Left forelimb (tissue), 1 donor: ENCODE results near the gene CTSZ.
"Not testable (repeated sequence)": the region's sequence is repeated elsewhere in the genome, so short reads cannot be mapped to it uniquely, and the experiment has no call there.

Experiments used
- DNase-seq: peaks from one replicate; pipeline ENCODE4 v3.0.0-alpha.2; 2018; ENCODE audit warnings: low spot score

Gene CTSZ

DNA sequence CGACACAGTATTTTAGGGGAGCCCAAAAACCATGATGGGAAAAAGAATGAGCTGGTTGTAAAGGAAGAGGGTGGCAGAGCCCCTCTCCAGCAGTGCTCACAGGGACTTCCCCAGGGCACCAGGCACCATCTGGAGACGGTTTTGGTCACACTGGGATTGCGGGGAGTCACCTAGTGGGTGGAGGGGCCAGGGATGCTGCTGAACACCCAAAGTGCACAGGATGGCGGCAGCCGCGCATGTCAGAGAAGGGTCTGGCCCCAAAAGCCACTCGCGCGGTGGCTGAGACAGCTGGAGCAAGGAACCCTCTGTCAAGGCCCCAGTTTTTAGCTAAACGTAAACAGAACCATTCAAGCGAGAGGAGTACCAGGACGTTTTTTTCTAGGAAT is 10.8 kb downstream of the CTSZ start:
- DNase-seq, result no peak

DNA sequence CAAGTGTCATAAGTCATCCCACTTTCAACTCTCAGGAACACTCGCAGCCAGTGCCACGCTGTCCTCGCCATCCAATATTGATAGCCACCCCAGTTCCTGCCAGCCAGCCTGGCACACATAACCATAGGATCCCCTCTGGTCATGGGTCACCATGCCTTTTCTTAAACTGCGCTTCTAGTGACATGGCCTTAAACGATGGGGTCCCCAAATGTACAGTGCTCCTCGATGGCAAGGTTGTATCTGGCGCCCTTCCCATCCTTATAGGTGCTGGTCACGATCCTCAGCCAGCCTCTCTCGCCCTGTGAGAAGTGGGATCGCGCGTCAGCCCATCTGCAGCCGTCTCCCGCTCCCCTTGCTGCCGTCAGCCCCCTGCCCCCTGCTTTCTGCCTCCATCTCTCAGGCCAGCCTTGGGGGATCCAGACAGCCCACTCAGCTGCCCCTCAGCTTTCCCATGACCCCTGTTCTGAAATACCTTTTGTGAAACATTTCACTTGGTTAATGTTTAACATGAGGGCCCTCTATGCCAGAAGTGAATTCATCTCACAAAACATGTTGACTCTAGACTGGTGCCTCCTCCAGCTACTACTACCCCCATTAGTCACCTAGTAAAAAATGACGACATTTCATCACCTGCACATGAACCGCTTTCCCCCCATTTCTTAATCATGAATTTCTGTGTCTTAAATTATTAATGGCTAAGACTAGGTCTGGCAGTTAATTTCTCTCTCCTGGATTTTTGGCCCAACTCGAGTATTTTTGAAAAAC is 11.4 kb downstream of the CTSZ start:
- DNase-seq, result no peak

- no peak for DNase-seq
Measured at GRCh38 chr20:58994390-58995159, 12.5 kb downstream of the CTSZ start.

- no peak for DNase-seq
Measured at GRCh38 chr20:58993332-58994248, 13.5 kb downstream of the CTSZ start.

- DNase-seq, result no peak
Measured at GRCh38 chr20:58992911-58993310, 14.1 kb downstream of the CTSZ start.

GRCh38 chr20:58991715-58992114 is 15.3 kb downstream of the CTSZ start:
- DNase-seq, result no peak

- DNase-seq, result no peak
Measured at GRCh38 chr20:58990651-58991445, 16.2 kb downstream of the CTSZ start.

DNA sequence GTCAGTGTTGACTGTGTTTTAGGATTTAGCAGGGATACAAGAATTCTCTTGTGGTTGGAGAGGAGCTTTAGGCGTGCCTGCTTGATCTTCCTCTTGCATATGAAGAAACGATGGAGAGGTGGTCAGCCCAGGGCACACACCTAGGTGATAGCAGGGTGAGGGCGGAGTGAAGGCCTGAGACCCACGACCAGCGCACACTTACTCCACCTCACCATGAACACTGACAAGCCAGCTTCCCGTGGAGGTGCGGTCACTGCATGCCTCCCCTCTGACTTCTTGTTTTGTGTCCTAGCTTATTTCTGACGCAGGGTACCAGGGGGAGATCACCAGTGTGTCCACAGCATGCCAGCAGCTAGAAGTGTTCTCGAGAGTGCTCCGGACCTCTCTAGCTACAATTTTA is 17.9 kb downstream of the CTSZ start:
- DNase-seq, result no peak

DNA sequence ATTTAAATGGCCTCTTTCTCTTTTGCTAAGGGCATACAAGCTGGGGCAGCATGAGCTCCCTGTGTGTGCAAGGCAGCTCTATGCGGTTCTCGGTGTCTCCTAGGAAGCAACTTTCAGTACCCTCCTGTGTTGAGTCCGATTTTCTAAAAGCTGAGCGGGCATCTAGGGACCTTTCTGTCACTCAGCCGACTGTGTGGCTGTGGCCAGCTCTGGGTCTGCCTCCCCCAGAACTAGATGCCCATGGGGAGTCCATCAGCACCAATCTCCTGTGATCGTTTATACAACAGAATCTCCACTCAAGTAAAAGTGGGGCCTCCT is 18.5 kb downstream of the CTSZ start:
- no peak for DNase-seq

DNA sequence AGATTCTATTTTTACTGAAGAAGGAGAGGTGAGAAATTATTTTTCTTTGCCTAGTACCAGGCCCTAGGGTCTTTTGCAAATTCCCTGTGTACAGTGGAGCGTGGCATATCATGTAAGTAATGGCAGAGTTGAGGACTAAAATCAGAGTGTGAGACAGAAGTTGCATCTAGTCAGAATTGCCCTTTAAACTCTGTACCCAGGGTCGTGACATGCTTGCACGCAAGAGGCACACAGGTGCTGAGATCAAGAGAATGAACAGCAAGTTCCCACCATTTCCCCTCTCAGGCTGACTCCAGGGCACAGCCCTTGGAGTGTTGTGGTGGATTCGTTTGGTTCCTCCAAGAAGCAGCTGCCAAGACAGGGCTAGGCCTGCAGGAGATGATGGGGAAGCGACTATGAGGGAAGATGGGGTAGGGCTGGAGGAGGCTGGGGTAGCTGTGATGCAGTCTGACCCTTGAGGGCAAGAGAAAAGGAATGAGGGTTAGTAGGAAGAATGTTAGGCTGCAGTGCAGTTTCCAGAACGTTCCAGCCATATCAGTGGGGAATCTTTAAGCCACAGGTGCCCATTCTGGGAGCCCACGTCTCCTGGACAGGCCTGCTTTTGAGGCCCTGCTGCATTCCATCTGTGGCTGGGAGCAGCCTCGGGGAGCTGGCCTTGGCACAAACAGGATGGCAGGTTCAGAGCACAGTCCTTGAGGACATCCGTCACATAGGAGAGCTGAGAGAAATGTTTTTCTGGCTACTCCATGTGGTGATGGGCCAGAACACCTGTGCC is 19.1 kb downstream of the CTSZ start:
- DNase-seq, result no peak

- no peak for DNase-seq
Measured at GRCh38 chr20:58986968-58987517, 20.0 kb downstream of the CTSZ start.

DNA sequence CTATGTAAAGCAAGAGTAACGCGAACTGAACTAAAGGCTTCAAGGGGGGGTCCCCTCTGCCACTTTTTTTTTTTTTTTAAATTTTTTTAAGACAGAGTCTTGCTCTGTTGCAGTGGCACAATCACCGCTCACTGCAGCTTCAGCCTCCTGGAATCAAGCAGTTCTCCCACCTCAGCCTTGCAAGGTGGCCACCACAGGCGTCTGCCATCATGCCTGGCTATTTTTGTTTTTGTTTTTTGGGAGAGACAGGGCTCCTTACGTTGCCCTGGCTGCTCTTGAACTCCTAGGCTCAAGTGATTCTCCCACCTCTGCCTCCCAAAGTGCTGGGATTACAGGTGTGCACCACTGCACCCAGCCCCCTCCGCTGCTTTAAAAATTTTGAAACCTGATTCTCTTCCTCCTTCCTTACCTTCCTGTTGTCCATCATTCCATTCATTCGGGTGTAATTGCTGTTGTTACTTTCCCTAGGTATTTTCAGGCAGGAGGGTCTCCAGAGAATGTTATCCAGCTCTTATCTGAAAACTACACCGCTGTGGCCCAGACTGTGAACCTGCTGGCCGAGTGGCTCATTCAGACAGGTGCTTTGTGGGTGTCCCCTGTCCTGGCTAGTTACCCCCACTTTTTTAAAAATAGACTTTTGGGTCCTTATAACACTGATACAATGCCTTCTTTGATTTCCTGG is 20.6 kb downstream of the CTSZ start:
- DNase-seq, result no peak

- DNase-seq, result no peak
Measured at GRCh38 chr20:58985656-58986055, 21.4 kb downstream of the CTSZ start.

- DNase-seq, result no peak
Measured at GRCh38 chr20:58984691-58985090, 22.4 kb downstream of the CTSZ start.

DNA sequence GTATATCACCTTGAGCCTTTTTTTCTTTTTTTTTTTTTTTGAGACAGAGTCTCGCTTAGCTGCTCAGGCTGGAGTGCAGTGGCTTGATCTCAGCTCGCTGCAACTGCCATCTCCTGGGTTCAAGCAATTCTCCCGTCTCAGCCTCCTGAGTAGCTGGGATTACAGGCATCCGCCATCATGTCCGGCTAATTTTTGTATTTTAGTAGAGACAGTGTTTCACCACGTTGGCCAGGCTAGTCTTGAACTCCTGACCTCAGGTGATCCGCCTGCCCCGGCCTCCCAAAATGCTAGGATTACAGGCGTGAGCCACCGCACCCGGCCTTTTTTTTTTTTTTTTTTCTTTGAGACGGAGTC is 24.0 kb downstream of the CTSZ start:
- not testable (repeated sequence) for DNase-seq

DNA sequence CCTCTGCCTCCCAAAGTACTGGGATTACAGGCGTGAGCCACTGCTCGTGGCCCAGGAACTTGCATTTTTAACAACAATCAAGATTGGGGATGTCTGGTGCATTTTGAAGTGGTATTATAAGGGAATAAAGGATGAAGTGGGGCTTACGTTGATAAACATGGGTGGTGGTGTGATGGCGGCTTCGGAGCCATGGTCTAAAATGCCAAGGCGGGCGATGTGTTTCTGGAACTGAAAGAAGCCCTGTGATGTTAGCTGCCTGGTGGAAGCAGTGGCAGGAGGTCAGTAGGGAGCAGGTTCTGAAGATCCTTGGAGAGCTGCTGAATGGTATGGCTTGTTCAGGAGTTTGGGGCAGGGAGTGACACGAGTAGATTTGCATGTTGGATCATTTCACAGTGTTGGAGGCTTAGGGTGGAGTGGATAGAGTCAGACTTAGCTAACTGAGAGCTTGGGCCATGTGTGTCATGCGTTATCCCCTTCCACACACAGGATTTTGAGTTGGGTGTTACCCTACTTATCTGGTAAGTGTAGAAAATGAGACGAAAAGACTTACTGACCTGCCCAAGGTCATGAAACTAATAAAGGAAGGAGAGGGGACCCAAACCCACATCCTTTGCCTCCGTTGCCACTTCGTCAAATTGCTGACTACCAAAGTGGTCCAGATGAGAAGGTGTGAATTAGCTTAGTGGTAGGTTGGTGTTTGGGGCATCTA is 24.5 kb downstream of the CTSZ start:
- DNase-seq, result no peak

DNA sequence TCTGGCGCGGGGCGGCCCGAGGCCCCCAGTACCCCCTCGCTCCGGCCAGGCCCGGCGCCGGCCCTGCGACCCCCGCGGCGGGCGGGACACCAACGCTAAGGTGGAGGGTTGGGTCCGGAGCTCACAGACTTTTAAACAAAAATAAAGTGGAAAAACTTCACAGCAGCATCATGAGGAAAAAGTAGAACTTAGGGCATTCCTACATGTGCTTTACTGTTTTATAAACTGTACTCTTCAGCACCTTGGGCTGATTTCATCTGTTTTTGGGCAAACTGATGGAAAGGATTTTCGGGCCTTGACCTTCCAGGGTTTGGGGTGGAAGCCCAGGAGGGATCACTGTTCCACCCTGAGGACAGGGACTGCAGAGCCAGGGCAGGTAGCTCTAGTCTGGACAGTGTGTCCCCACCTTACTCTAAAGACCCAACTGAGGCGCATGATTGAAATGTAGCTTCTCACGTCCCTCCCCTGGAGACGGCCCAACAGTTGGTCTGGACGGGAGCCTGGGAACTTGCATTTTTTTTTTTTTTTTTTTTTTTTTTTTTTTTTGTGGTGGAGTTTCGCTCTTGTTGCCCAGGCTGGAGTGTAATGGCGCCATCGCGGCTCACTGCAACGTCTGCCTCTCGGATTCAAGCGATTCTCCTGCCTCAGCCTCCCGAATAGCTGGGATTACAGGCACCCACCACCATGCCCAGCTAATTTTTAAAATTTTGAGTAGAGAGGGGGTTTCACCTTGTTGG is 25.3 kb downstream of the CTSZ start:
- no peak for DNase-seq

DNA sequence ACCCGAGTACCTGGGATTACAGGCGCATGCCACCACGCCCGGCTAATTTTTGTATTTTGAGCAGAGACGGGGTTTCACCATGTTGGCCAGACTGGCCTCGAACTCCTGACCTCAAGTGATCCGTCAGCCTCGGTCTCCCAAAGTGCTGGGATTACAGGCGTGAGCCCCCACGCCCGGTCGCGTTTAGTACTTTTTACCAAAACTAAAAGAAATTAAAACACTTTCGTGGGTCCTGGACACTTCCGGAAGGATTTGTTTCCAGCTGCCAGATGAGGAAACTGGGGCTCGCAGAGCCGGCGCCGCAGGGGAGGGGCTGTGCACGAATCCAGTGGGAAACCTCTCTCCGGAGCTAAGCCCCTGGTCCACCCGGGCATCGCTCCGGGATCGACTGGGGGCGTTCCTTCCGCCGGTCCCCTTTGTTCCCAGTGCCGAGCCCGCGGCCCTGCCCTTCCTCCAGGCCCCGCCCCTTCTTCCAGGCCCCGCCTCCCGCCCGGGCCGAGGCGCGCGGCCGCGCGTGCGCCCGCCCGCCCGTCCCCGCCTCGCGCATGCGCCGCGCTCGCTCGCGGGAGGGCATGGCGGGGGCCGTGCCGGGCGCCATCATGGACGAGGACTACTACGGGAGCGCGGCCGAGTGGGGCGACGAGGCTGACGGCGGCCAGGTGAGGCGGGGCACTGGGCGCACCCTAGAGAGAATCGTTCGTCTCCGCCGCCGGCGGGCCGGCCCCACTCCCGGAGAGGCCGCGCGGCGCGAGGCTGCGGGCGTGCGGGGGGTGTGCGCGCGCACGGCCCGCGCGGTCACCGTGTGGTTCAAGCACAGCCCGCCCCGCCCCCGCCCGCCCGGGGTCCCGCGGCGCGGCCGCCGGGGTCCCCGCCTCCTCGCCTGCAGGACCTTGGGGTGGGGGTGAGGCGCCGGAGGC is 26.1 kb downstream of the CTSZ start, which contains the start of gene NELFCD:
Gene NELFCD (plus strand): TSS at position 546 of the 917 bp plus-strand sequence. CDS start 54 bp downstream, at position 600.
- peak; percentile 95 for DNase-seq
